ENCODE results near the gene PARD3B. TPM values are rescaled to one million over a fixed set of nuclear protein-coding genes. Genes with fewer than 3 reads are reported as not detected.

The PARD3B gene
- total RNA-seq, 1 donor from 2014 or later = 18.4 TPM

DNA sequence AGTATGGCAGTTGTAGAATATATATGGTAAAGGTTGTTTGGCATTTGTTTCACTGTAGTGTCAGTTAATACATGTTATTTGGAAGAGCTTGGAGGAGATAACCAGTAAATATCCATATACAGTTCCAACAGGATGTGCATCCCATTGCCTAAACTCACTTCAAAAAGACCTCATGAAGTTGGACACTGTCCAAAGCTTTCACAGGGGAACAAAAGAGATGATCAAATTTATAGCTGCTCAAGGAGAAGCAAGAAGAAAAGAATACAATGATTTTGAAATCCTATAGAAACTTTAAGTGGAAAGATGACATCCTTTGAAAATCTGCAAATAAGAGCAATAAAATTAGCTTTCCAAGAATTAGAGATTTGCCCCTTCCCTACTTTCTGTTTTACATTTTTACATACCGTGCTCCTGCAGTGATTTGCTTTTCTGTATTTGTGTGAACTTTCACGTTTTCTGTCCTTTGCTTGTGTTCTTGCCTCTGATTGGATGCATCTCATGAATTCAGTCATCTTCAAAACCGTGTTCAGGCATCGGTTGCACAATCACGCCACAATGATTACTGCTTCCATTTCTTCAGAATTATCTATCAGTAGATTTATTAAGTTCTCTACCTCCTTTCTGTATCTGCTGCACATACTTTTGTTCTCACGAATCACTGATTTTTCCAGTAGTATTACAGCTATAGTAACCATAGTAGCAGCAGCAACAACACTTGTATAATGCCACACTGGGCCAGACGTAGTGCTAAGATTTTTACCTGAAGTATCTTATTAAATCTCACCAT is 83.8 kb downstream of the PARD3B start:
- DNase-seq (ENCODE audit: low read depth, low spot score) = no peak
- Mint-ChIP-seq H3K27ac (ENCODE audit: unreplicated experiment) (no peak overlapping the region), H3K27me3 (ENCODE audit: low read depth) (no peaks in the 10 kb centered on the region), H3K36me3 (ENCODE audit: low read depth) (peaks cover 2% of the 10 kb centered on the region), H3K4me3 (no peak overlapping the region), H3K4me1 (peaks cover 8% of the 10 kb centered on the region), H3K9me3 (peaks cover 3% of the 10 kb centered on the region)
- TF ChIP-seq, protein P1, sequence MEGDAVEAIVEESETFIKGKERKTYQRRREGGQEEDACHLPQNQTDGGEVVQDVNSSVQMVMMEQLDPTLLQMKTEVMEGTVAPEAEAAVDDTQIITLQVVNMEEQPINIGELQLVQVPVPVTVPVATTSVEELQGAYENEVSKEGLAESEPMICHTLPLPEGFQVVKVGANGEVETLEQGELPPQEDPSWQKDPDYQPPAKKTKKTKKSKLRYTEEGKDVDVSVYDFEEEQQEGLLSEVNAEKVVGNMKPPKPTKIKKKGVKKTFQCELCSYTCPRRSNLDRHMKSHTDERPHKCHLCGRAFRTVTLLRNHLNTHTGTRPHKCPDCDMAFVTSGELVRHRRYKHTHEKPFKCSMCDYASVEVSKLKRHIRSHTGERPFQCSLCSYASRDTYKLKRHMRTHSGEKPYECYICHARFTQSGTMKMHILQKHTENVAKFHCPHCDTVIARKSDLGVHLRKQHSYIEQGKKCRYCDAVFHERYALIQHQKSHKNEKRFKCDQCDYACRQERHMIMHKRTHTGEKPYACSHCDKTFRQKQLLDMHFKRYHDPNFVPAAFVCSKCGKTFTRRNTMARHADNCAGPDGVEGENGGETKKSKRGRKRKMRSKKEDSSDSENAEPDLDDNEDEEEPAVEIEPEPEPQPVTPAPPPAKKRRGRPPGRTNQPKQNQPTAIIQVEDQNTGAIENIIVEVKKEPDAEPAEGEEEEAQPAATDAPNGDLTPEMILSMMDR (conservative IDR thresholded peaks at IDR 0.05) = no peak

DNA sequence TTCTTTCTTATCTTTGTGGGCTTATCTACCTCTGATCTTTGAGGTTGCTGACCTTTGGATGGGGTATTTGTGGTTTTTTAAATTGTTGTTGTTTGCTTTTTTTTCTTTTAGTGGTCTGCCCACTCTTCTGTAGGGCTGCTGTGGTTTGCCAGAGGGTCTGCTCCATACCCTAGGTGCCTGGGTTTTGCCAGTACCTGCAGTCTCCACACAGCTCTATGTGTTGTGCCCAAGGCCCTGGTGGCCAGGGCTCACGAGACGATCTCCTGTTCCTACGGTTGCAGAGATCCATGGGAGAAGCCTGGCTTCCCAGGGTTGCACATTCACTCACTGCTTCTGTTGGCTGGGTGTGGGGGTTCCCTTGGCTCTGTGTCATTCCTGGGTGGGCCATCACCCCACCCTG is 87.1 kb downstream of the PARD3B start:
- Mint-ChIP-seq H3K27me3 (ENCODE audit: low read depth) (no peaks in the 10 kb centered on the region), H3K4me3 (no peak overlapping the region), H3K9me3 (peaks cover 3% of the 10 kb centered on the region), H3K27ac (ENCODE audit: unreplicated experiment) (no peak overlapping the region), H3K36me3 (ENCODE audit: low read depth) (peaks cover 2% of the 10 kb centered on the region), H3K4me1 (peaks cover 8% of the 10 kb centered on the region)
- DNase-seq (ENCODE audit: low read depth, low spot score) = no peak
- TF ChIP-seq, protein P1 (conservative IDR thresholded peaks at IDR 0.05) = no peak

DNA sequence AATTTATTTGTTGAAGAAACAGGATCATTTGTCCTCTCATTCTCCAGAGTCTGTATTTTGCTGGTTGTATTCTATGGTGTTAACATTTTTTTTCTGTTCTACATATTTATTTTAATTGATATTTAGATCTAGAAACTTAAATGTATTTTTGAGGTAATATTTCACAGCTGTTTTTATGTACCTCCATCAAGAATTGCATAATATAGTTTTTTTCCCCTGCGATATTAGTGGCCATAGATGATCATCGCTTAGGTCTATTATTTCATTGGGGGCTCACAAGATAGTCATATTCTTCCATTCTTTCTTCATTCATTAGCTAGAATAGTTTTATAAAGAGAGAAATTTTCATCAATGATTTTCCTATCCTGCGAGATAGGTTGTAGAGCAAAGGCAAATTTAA is 89.3 kb downstream of the PARD3B start:
- Mint-ChIP-seq H3K27me3 (ENCODE audit: low read depth) (no peaks in the 10 kb centered on the region), H3K4me3 (no peak overlapping the region), H3K27ac (ENCODE audit: unreplicated experiment) (no peak overlapping the region), H3K36me3 (ENCODE audit: low read depth) (peaks cover 2% of the 10 kb centered on the region), H3K4me1 (no peaks in the 10 kb centered on the region), H3K9me3 (peaks cover 3% of the 10 kb centered on the region)
- TF ChIP-seq, protein P1 (conservative IDR thresholded peaks at IDR 0.05) = no peak
- DNase-seq (ENCODE audit: low read depth, low spot score) = no peak

DNA sequence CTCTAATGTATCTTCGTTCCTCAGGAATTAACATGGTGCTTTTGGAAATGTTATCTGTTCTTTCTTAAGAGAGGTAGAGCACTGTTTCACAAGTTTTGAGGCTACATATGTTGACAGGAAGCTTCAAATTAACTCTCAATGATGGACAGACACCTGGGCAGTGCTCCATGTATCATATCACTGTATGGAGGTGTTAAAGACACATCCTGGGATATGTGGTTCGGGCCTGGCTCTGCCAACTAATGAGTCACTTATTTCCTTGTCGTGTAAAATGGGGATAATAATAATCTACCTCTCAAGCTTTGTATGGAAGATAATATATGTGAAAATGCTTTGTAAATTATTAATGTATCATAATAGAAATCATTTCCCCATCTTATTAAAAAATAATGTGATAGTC is 90.2 kb downstream of the PARD3B start:
- no peaks in the 10 kb centered on the region for H3K27me3 Mint-ChIP-seq (ENCODE audit: low read depth)
- no peak overlapping the region for H3K4me3 Mint-ChIP-seq
- no peak for DNase-seq (ENCODE audit: low read depth, low spot score)
- H3K27ac Mint-ChIP-seq (ENCODE audit: unreplicated experiment) = no peak overlapping the region
- peaks cover 2% of the 10 kb centered on the region for H3K36me3 Mint-ChIP-seq (ENCODE audit: low read depth)
- no peaks in the 10 kb centered on the region for H3K4me1 Mint-ChIP-seq
- TF ChIP-seq, protein P1 (conservative IDR thresholded peaks at IDR 0.05) = no peak
- H3K9me3 Mint-ChIP-seq = peaks cover 3% of the 10 kb centered on the region

DNA sequence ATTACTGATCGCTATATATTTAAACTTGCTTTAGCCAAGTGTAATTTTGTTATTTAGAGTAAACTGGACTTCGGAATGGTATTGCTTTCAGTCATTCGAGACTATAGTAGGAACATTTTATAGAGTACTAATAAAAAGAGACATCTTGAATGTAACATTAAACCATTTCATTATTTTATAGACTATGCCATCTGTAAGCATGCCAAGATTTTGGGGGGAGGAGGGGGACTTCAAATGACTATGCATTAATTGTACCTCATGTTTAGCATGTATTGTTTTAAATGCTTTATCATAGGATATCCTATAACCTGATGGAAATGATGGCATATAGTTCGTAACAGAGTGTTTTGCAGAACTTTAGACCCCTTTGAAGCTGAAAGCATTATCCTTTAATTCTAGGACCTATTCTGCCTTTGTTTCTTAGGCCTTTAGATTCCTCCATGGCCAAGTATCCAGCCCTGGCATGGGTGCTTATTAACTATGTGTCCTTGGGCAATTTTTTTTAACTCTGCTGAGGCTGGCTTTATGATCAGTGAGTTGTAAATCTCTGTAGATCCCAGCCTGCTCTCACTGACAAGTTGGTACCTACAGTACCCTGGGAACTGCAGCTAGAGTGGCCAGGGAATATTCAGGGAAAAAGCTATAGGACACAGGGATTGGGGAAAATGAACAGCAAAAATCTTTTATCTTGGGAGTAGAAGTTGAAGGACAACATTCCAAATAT is 93.4 kb downstream of the PARD3B start:
- peaks cover 5% of the 10 kb centered on the region for H3K4me1 Mint-ChIP-seq
- peaks cover 4% of the 10 kb centered on the region for H3K36me3 Mint-ChIP-seq (ENCODE audit: low read depth)
- H3K4me3 Mint-ChIP-seq = no peak overlapping the region
- no peaks in the 10 kb centered on the region for H3K27me3 Mint-ChIP-seq (ENCODE audit: low read depth)
- H3K27ac Mint-ChIP-seq (ENCODE audit: unreplicated experiment) = no peak overlapping the region
- TF ChIP-seq, protein P1 (conservative IDR thresholded peaks at IDR 0.05) = no peak
- no peak for DNase-seq (ENCODE audit: low read depth, low spot score)
- H3K9me3 Mint-ChIP-seq = peaks cover 4% of the 10 kb centered on the region

Data from neural crest cell (in vitro differentiated cells).